ENCODE measurements around the gene SNX9.

SNX9 gene

GRCh38 chr6:157974341-157974894 is 151.4 kb downstream of the SNX9 start:
- TF ChIP-seq ZFX (IDR thresholded peaks at IDR 0.05) (no peak), CTCF (conservative IDR thresholded peaks at IDR 0.05) (no peak)
- H3K27ac ChIP-seq, result no peak overlapping the region

GRCh38 chr6:157974967-157975366 is 151.9 kb downstream of the SNX9 start:
- TF ChIP-seq CTCF (conservative IDR thresholded peaks at IDR 0.05) (no peak), ZFX (IDR thresholded peaks at IDR 0.05) (no peak)
- no peak overlapping the region for H3K27ac ChIP-seq

- TF ChIP-seq CTCF (conservative IDR thresholded peaks at IDR 0.05) (no peak), ZFX (IDR thresholded peaks at IDR 0.05) (no peak)
- no peak overlapping the region for H3K27ac ChIP-seq
Measured at GRCh38 chr6:157975456-157975855, 152.4 kb downstream of the SNX9 start.

GRCh38 chr6:157976345-157977175 is 153.5 kb downstream of the SNX9 start:
- no peak for TF ChIP-seq CTCF (conservative IDR thresholded peaks at IDR 0.05)
- TF ChIP-seq ZFX (IDR thresholded peaks at IDR 0.05), result no peak
- no peak overlapping the region for H3K27ac ChIP-seq

- TF ChIP-seq ZFX (IDR thresholded peaks at IDR 0.05) (no peak), CTCF (conservative IDR thresholded peaks at IDR 0.05) (no peak)
- no peak overlapping the region for H3K27ac ChIP-seq
Measured at GRCh38 chr6:157977176-157977804, 154.2 kb downstream of the SNX9 start.

- TF ChIP-seq CTCF (conservative IDR thresholded peaks at IDR 0.05) (no peak), ZFX (IDR thresholded peaks at IDR 0.05) (no peak)
- no peak overlapping the region for H3K27ac ChIP-seq
Measured at GRCh38 chr6:157978021-157978783, 155.2 kb downstream of the SNX9 start.
